Stimulated activated CD8-positive, alpha-beta memory T cell treated with anti-CD3 and anti-CD28 coated beads, Interleukin-4, amount 100 ng/mL, for 48 hours (primary cell): ENCODE results near the gene APLNR.
"Not testable (repeated sequence)": the region's sequence is repeated elsewhere in the genome, so short reads cannot be mapped to it uniquely, and the experiment has no call there.

Experiments used
- DNase-seq: peaks from one replicate; pipeline ENCODE4 v3.0.0-alpha.2; 2020

The APLNR gene

DNA sequence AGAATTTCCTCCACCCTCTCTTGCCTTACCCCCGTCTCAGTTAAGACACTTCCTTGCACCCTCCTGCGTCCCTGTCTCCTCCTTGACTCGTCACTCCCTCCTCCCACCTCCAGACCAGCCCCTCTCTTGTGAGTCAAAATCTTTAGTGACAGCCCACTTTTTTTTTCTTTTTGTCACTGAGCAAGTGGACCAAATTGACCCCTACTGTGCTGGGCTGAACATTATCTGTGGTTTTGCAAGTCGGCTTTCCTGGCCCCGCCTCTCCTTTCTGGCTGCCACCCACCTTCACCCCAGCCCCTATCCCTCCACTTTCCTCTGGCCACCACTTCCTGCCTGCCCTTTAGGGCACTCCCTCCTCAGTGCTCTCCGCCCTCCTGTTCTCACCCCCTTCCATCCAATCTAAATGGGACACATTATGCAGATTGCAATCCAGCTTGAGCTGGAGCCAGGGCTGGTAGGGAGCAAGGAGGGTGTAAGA is at the start of gene APLNR:
TSS of gene APLNR (minus strand) at position 47 of the 478 bp plus-strand sequence. CDS start 246 bp downstream, outside the sequence.
- no peak for DNase-seq

DNA sequence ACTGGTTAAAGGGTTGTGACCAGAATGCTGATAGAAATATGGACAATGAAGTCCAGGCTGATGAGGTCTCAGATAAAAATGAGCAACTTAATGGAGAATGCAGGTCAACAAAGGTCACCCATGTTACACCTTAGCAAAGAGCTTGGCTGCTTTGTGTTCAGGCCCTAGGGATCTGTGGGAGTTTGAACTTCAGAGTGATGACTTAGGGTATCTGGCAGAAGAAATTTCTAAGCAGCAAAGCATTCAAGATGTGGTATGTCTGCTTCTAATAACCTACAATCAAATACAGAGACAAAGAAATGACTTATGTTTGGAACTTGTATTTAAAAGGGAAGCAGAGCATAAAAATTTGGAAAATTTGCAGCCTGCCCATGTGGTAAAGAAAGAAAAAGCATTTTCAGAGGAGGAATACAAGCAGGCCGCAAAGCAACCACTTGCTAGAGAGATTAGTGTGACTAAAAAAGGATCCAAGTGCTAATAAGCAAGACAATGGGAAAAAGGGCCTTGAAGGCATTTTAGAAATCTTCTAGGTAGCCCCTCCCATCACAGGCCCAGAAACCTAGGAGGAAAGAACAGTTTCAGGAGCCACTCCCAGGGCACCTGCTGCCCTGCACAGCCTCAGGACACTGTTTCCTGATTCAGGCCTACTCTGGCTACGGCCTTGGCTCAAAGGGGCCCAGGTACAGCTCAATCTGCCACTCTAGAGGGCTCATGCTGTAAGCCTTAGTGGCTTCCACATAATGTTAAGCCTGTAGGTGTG is 46.4 kb upstream of the APLNR start:
- DNase-seq: no peak

GRCh38 chr11:57281546-57281945 is 44.5 kb upstream of the APLNR start:
- DNase-seq: not testable (repeated sequence)

- DNase-seq: no peak
Observed at GRCh38 chr11:57279116-57279515, 42.1 kb upstream of the APLNR start.

DNA sequence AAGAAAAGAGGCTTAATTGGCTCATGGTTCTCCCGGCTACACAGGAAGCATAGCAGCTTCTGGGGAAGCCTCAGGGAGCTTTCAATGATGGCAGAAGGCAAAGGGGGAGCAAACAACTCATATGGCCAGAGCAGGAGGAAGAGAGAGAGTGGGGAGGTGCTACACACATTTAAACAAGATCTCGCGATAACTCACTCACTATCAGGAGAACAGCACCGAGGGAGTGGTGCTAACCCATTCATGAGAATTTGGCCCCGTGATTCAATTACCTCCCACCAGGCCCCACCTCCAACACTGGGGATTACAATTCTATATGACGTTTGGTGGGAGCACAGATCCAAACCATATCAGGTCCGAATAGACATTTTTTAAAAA is 41.7 kb upstream of the APLNR start:
- DNase-seq: no peak

DNA sequence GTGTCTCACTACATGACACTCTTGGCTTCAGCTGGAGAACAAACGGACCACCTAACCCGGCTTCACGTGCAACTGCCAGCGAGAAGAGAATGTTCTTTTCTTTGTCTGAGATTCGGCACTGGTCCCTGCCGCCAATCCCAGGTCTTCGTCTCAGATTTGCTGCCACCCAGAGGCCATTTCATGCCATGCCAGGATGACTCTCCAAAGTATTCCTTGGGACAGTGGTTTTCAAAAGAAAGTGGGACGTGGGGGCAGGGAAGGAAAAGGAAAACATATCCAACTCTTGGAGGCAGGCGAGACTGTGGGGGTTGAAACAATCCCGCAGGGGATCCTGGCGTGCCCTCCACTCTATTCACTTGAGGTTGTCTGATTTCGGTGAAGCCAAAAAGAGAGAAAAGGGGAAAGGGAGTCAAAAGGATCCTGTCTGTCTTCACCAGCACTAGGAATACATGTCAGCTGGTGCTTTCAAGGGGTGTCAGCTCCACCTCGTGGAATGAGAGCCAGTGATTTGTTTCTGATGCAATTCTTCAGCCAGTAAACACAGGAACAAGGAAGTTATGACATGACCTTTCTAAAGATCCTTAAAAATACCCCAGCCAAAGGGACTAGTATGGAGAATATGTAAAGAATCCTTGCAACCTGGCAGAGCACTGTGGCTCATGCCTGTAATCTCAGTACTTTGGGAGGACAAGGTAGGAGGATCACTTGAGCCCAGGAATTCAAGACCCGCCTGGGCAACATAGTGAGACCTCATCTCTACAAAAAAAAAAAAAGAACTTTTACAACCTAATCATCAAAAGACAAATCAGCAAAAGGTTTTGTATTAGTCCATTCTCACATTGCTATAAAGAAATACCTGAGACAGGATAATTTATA is 41.0 kb upstream of the APLNR start:
- peak; percentile 67 for DNase-seq

DNA sequence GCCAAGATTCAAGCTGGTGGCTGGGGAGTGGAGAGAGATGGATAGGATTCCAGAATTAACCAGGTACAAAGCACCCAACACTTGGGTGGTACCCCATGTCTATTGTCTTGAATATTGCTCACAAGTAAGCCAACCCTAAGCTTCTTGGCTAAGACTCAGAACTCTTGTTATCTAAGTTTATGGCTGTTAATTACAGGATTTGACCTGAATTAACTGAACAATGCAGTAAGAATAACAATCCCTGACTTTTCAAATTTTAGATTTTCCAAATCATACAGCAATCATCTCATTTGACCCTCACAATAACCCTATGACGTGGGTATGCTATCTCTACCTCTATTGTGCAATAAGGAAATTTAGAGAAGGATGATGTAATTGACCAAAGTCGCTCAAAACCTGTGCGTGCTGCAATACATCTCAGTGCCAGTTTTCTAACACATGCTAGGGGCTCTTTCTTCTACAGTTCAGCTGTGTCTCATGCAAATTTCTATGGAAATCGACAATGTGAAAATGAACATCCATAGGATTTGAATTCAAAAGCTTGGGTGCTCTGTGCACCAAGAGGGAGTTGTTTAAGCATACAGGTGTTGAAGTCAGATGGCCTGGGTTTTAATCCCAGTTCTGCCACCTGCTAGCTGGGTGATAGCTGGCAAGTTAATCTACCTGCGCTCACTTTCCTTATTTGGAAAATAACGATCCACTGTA is 40.1 kb upstream of the APLNR start:
- no peak for DNase-seq

DNA sequence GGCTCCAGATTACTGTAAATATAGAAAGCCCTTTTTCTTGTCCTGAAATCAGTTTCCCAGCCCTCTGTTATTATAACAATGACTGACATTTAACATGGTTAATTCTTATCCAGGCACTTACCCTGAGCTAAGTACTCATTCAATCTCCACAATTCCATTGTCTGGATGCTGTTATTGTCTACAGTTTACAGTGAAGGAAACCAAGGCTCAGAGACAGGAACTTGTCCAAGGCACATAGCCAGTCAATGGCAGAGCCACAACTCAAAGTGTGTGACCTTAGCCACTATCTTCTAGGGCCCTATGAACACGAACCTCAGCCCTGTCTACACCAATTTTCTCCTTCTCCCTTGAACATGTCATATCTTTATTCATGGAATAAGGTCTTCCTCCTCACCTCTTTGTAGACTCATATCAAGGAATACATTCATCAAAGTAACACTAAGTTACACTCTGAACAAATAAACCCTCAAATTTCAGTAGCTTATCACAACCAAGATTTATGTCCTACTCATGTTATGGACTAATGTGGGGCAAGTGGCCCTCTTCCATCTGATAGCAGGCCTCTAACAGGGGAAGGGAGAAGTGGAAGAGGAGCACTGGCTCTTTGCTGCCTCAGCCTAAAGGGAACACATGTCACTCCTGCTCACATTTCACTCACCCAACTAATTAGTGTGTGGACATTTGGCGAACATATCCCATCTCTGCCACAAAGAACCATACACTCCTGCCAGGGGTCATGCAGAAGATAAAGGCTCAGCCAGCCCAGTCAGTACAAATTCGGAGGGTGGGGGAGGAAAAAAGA is 39.3 kb upstream of the APLNR start:
- no peak for DNase-seq

- no peak for DNase-seq
Observed at GRCh38 chr11:57275582-57275981, 38.5 kb upstream of the APLNR start.

- no peak for DNase-seq
Observed at GRCh38 chr11:57274904-57275498, 38.0 kb upstream of the APLNR start.

- no peak for DNase-seq
Observed at GRCh38 chr11:57273448-57274058, 36.5 kb upstream of the APLNR start.

DNA sequence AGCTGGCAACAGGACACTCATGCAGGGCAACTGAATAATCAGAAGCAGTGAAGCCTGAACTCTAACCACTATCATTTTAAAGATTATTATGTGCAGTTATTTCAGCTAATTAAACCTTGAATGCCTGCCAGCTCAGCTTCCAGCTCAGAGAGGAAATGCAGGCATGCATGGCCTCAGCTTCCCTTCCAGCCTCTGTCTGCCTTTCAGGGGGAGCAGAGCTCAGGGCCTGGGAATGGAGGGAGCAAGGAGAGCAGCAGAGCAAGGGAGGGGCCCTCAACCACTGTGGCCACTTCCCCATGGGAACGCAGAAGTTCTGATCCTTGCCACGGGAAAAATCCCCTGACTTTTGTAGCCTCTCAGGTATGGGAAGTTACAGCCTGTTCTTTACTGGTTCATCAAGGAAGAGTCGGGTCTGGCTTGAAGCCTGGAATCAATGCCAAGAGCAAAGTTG is 32.5 kb upstream of the APLNR start:
- no peak for DNase-seq

DNA sequence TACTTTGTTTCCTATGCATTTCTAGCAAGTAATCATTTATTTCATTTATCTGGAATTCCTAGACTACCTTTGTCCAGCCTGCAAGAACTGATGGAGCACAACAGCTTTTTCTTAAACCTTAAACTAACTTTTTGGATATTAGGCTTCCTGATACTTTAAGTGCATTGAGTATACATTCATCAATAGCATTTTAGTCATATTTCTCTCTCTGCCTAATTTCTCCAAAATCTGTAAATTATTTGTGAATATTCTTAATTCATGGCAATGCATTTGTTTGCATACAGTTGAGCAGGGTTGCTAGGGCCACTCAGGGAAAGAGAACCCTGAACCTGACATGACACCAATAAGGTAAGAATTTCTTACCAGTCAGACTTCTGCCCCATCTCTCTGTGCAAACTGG is 29.1 kb upstream of the APLNR start:
- DNase-seq: no peak

DNA sequence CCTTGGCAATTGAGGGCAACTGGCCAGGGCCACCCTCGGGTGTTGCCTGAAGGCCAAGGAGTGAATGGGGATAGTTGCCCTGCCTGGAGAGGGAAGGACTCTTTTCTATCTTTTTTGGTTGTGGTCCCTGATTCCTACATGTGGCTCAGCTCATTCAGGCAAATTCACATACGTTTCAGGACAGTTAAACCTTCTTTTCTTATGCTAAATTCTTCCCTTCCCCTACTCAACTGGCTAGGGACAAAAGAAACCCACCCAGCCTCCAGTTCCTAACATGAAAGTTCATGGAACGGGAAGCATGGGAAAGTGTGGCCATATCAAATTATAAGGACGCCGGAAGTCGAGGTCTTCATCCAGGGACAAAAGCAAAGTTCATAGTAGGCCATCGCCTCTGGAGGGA is 26.3 kb upstream of the APLNR start:
- DNase-seq: no peak

DNA sequence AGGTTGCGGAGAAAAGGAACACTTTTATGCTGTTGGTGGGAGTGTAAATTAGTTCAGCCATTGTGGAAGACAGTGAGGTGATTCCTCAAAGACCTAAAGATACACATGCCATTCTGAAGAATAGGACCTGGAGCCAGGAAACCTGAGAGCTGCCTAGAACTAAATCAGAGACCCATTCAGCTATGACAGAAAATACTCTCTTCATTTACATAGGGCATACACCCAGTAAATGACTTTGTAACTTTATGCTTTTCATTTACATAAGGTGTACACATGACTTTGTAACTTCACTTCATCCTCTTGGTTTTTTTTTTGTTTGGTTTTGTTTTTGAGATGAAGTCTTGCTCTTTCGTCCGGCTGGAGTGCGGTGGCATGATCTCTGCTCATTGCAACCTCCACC is 25.1 kb upstream of the APLNR start:
- no peak for DNase-seq

DNA sequence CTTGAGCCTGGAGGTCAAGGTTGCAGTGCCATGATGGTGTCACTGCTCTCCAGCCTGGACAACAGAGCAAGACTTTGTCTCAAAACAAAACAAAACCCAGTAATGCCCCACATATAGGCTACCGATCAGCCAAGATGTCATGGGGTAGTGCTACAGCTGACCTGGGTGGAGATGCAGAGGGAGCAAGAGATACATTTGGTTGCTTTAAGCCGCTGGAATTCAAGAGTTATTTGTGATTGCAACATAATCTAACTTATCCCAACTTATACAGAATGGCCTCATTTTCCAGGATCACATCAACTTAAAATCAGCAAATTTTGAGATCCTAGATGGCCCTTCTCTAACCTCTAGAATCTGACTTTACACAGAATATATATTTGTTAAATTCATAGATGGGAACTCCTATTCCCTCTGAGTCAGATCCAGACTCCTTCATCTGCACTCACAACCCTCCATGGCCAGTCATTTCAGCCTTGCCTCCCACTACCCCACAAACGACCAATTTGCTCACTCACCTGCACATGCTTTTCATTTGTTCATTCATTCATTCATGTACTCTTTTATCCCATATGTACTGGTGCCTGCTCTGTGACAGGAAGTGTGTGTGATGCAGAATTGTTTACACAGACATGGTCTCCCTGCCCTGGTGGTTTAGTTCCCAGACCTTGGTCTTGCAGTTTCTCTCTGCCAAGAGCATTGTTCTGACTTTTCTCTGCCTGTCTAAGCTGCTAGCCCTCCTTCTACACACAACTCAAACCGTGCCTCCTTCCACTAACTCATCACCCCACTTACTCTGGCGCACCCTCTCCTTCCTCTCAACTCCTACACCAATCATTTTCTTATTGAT is 24.1 kb upstream of the APLNR start:
- DNase-seq: no peak

DNA sequence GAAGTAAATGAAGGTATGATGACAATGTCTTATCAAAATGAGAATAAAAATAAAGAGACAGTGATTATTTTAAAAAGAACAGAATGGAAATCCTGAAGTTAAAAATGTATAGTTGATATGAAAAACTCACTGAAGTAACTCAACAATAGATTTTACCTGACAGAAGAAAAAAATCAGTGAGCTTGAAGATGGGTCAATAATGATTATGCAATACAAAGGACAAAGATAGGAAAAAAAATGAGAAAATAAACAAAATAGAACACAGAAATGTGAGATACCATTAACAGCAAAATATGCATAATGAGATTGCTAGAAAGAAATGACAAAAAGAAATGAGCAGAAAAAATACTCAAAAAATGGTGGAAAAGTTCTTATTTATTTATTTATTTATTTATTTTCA is 19.1 kb upstream of the APLNR start:
- DNase-seq: no peak

- no peak for DNase-seq
Observed at GRCh38 chr11:57255618-57256017, 18.6 kb upstream of the APLNR start.

- no peak for DNase-seq
Observed at GRCh38 chr11:57254631-57255030, 17.6 kb upstream of the APLNR start.

DNA sequence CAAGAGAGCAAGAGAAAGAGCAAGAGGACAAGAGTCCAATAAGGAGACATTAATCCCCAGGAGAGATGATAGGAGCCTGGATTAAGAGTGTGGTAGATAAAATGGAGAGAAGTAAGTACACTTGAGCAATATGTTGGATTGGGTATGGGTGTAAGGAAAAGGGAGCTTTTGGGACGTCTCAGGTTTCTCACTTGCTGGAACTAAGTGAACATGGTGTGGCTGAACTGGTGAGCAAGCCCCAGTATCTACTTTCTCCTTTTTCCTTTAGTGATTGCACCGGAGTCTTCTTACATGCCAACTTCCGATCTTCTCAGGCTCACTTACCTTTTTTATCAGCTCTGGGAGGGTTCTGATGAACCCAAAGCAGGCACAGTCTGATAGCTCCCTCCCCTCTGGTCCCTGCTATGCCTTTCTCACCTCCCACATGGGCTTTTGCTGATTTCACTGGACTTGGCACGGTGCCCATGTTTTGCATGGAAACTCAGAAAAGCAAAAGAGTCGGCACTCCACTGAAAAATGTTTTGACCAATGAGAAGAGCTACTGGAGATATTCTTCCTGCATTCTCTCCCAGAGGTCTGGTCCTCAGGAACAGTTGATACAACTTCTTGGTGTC is 14.5 kb upstream of the APLNR start:
- no peak for DNase-seq
